ENCODE data around the gene EBPL.

The EBPL gene

DNA sequence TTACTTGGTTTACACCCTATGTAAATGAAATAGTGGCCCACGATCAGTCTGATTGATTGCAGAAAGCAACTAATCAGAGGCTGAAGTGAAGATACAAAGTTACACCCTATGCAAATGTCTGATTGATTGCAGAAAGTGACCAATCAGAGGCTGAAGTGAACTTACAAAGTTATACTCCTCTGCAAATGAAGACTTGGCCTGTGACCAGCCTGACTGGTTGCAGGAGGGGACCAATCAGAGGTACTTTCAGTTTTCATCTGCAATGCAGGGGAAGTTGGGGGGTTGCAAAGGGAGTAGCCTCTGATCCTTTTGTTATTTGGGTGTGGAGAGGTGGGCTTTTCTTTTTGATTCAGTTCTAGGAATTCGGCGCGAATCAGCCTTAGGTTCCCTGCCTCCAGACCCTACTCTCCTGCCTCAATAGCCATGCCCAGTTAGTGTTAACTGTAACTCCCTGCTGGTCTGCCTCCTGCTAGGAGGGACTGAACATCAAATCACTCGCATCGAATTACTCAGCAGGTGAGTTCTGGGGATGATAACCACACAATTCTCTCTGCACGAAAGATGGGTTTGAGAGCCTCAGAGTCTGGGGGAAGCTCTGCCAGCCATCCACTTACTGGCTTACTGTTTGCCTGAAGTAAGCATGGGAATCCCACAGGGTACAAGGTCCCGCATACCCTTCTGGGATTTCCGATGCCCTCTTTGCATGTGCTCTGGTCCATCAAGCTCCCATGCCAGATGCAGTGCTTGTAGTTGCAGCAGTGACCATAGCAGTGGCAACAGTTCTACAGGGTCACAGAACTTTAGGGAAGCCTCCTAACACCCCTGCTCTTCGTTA lies 55.5 kb downstream of the EBPL start:
- in situ Hi-C loops (cut with HindIII; ENCODE audit: low sequenced_read_pairs): no loop called here

DNA sequence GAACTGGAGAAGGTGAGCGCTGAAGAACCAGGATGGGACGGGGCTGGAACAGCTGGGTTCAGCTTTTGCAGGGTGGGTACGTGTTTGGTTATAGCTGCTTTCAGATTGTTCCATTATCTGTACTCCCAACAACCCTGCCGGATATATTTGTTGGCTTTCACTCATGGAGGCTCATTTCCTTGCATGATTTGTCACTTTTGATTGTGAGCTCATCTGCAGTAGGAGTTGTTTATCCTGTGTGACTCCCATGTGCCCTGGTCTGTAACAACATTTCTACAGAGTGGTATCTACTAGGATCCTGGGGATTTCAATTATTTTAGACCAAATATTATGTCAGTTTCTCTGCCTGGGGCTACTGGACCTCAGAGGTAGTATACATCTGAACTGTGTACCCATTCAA lies 57.6 kb downstream of the EBPL start:
- in situ Hi-C loops (cut with HindIII; ENCODE audit: low sequenced_read_pairs): no loop called here

DNA sequence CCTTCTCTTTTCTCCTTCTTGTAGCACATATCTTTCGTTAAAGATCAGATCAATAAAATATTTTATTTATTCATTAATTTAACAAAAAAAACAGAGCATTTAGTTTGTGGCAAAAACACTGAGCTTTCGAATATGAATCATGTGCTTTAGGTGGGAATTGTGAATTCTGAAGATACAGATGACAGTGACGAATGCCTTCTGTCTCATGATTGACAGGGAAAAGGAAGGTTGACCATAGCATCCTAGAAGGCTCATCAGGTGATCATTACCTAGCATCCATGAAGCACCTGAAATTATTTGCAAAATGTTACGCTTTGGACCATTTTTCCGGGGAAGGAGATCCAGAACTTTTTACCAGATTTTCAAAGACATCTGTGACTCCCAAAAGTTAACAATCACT lies 59.1 kb downstream of the EBPL start:
- in situ Hi-C loops (cut with HindIII; ENCODE audit: low sequenced_read_pairs): no loop called here

DNA sequence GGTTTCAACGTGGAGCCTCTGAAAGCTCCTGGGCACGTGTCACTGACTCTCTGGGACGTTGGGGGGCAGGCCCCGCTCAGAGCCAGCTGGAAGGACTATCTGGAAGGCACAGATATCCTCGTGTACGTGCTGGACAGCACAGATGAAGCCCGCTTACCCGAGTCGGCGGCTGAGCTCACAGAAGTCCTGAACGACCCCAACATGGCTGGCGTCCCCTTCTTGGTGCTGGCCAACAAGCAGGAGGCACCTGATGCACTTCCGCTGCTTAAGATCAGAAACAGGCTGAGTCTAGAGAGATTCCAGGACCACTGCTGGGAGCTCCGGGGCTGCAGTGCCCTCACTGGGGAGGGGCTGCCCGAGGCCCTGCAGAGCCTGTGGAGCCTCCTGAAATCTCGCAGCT lies 60.7 kb downstream of the EBPL start:
- in situ Hi-C loops (cut with HindIII; ENCODE audit: low sequenced_read_pairs): no loop called here

DNA sequence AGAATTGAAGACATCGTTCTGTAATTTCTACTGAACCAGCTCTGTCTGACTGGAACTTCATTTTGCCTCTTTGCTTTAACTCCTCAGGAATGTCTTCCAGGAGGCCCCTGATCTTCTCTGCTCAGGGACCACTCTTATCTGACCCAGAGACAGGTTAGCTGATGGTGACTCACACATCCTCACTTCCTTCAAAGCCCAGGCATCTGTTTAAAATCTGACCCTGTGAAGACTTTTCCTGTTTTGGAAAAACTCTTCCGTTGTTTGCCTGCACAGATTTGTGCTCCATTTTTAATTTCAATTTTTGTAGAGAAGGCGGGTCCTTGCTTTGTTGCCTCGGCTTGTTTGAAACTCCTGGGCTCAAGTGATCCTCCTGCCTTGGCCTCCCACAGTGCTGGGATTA lies 61.3 kb downstream of the EBPL start:
- in situ Hi-C loops (cut with HindIII; ENCODE audit: low sequenced_read_pairs): no loop called here

DNA sequence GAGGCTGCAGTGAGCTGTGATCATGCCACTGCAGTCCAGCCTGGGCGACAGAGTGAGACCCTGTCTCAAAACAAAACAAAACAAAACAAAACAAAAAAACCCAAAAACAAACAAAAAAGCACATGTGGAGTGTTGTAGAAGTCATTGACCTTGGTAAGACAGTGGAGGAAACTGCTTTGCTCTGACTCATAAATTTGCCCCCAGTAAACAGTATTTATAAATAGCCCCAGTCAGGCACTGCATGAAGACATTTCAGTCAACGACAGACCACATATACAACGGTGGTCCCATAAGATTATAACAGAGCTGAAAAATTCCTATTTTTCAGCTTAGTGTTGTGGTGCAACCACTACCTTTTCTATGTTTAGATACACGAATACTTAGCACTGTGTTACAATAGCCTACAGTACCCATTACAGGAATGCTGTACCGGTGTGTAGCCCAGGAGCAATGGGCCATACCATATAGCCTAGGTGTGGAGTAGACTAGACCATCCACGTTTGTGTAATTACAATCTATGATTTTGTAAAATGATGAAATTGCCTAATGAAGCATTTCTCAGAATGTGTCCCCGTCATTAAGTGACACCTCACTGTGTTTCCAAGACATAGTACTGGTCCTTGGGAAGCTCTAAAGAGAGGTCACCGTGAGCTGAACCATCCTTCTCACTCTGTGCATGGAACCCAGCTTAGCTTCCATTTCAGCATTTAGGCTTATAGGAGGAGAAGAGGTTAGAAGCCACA lies 61.9 kb downstream of the EBPL start:
- in situ Hi-C loops (cut with HindIII; ENCODE audit: low sequenced_read_pairs): no loop called here

DNA sequence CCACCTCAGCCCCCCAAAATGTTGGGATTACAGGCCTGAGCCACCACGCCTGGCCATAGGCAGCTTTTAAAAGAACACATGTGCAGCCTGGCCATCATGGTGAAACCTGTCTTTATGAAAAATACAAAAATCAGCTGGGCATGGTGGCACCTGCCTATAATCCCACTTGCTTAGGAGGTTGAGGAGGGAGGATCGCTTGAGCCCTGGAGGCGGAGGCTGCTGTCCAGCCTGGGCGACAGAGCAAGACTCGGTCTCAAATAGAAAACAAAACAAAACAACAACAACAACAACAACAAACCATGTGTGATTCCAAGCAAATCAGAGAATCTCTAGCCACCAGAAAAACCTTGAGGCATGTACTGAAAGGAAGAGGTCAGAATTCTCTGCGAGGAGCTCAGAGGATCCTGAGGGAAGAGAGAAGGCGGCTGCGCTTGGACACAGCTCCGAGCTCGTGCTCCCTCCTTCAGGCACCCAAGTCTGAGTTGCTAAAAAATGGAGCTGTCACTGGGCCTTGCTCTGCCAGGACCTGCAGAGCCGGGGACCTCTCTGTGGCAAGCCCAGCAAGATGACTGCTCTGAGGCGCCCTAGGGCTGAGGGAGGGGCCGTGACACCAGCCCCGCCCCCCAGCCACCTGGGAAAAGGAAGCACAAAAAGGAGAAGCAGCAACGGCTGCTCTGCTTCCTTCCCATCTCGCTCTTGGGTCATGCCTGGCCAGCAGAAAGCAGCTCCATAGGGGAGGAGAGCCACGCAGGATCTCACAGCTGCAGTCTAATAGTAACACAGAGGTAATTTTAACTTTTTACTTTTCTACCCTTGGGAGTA lies 63.2 kb downstream of the EBPL start, which contains the start of gene ARL11:
TSS of gene ARL11 (plus strand) at position 677 of the 822 bp plus-strand sequence. CDS start 1,941 bp downstream, outside the sequence.
- in situ Hi-C loops (cut with HindIII; ENCODE audit: low sequenced_read_pairs): no loop called here

DNA sequence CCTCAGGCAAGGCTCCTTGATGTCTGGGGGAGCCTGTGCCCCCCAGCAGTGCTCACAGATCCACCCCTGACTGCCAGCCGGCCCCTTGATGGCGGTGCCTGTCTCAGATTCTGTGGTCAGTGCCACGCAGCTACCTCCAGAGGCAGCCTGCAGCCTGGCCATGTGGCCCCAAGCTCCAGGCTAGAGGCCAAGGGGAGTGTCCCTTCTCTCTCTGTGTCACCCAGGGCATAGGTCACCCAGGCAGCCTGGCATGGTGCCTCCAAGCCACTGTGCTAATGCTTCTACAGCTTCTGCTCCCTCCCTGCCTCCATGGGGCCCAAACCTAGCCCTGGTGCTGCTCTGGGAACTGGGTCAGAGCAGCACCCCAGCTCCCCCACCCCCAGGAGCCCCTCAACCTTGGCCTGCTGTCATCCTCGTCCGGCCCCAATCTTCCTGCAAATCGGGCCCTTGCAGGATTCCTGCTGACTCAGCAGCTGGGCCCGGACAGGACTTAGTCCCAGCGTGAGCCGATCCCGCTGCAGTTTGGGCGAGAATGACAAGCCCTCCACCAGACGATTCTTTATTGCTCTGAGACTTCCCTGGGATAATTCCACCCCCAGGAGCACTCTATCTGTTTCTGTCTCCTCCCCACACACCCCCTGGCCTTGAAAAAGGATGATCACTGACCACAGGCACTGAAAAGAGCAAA lies 65.8 kb downstream of the EBPL start:
- in situ Hi-C loops (cut with HindIII; ENCODE audit: low sequenced_read_pairs): no loop called here

DNA sequence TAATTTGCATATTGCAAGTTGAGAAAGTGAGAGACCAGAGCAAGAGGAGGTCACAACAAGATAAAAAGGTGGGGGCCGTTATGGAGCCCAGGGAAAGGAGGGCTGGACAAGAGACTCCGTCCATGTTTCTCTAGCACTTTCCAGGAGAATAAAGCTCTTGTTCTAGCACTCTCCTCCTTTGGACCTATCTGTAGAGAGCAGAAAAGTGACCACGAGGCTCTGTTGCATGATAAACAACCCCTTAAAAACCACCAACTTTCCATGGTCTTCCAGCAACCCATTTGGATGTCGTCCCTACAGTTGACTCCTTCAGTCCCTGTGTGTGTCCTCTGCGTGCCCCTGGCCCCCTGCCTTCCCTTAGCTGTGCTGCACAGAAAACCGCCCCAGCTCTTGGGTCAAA lies 67.1 kb downstream of the EBPL start:
- in situ Hi-C loops (cut with HindIII; ENCODE audit: low sequenced_read_pairs): loop anchor here (25.0 kb wide), 2 partner anchors 187 to 337 kb away; partner anchors contain the start of genes CAB39L and SETDB2

DNA sequence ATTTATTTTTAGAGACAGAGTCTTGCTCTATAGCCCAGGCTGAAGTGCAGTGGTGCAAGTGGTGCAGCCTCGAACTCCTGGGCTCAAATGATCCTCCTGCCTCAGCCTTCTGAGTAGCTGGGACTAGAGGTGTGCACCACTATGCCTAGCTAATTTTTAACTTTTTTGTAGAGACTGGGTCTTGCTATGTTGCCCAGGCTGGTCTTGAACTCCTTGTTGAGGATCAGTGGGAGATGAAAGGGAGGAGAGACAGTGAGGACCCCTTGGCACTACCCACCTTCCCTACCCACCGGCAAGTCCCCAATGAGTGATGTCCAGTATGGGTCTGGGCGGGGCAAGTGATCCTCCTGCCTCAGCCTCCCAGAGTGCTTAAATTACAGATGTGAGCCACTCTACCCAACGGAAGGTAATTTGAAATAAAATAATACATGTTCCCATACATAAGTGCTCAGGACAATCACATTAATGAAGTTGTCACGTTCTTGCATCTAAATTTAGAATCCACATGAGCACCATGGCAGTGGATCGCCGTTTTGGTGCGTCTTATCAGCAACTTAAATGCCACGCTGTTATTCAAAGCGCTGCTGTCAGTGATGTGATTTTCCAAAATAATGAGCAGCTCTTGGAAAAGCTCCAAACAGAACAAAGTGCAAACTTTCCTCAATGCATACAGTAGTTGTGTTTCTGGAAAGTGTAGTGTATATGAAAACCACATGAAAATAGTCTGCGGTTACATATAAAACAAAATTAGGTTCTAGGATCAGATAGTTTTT lies 68.9 kb downstream of the EBPL start:
- in situ Hi-C loops (cut with HindIII; ENCODE audit: low sequenced_read_pairs): loop anchor here (25.0 kb wide), 2 partner anchors 185 to 335 kb away; partner anchors contain the start of genes CAB39L and SETDB2

DNA sequence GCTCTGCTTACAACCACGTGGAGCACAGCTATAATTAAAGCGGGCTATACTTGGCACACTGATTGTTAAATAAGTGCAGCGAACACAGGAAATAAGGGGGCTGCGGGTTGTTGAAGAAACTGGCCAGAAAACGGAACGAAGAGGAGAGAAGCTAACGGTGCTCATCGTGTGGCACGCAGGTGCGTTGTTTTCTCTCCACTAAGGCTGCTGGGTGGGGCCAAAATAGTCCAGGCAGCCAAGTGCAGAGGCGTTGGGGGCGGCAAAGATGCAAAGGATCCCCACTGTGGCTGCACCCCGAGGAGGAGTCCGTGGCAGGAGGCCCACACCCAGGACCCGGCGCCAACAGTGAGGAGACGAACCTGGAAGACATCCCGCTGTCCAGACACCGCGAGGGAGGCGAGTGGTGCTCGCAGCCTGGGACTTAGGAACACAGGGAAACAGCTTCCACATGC lies 71.1 kb downstream of the EBPL start:
- in situ Hi-C loops (cut with HindIII; ENCODE audit: low sequenced_read_pairs): loop anchor here (25.0 kb wide), 2 partner anchors 183 to 333 kb away; partner anchors contain the start of genes CAB39L and SETDB2

DNA sequence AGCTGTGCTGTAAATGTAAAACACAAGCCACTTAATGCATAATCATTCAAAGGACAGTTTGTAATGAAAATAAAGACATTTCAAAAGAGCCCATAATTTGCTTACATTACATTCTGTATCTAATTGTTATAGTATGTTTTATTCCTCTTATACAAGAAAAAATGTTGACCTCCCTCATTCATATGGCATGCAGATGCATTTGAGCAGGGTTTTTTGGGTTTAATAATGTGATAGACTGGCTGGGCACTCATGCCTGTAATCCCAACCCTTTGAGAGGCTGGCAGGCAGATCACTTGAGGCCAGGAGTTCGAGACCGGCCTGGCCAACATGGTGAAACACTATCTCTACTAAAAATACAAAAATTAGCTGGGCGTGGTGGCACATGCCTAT lies 74.6 kb downstream of the EBPL start:
- in situ Hi-C loops (cut with HindIII; ENCODE audit: low sequenced_read_pairs): loop anchor here (25.0 kb wide), 2 partner anchors 179 to 329 kb away; partner anchors contain the start of genes CAB39L and SETDB2

DNA sequence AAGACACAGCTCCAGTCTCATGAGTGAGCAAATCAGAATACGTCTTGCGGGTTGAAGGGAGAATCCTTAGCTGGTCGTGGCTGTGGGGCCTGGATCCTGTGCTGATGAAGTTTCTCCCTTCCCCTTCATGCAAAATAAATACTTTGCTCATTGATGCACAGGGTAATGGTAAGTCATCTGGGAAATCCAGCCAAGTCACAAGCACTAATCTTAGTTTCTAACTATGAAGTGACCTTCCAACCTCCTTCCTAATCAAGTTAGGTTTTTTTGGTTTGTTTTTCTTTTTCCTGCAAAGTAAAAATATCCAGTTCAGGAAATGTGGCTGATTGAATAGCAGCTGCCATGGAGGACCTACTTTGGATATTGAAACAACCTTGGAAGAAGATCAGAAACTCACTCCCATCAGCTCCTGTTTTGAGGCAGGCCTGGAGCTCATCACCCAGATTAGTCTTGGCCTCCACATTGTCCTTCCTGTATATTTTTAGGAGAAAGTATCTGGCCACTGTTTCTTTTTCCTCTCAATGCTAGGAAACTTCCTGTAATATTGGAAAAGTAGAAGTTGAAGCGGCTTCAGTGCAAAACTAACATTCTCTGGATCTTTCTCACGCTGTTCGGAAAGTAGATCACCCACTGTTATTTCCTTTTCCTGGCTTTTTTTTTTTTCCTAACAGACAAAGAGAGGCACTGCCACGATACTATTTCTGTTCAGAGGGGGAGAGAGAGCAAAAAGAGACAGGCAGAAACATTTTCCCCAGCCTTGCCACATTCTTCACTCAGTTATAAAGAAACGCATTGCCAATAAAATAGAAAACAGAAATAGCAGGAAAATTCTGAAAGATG lies 75.2 kb downstream of the EBPL start:
- in situ Hi-C loops (cut with HindIII; ENCODE audit: low sequenced_read_pairs): loop anchor here (25.0 kb wide), 2 partner anchors 179 to 329 kb away; partner anchors contain the start of genes CAB39L and SETDB2

DNA sequence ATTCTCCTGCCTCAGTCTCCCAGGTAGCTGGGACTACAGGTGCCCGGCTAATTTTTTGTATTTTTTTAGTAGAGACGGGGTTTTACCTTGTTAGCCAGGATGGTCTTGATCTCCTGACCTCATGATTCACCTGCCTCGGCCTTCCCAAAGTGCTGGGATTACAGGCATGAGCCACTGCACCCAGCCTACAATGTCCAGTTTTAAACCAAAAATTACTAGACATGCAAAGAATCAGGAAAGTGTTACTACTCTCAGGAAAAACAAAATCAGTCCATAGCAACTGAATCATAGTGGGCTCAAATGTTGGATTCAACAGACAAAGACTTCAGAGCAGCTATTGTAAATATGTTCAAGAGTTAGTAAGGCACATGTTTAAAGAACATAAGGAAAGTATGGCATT lies 79.2 kb downstream of the EBPL start:
- in situ Hi-C loops (cut with HindIII; ENCODE audit: low sequenced_read_pairs): loop anchor here (25.0 kb wide), 2 partner anchors 175 to 325 kb away; partner anchors contain the start of genes CAB39L and SETDB2
